K562 treated with DMSO at 1 percent for 24 hours (cell line): ENCODE measurements around the gene ADH1A. TPM values are rescaled to one million over a fixed set of nuclear protein-coding genes. Genes with fewer than 3 reads are reported as not detected.

Source experiments
- total RNA-seq: library from RNA; unstranded; fragments of 300-600 nt; gene quantifications from 2 replicates; pipeline ENCODE4 v1.2.3, GENCODE V29; 2022; ENCODE audit warnings: low read depth; ENCODE audit not compliant: insufficient read depth

The ADH1A gene
- total RNA-seq: not detected in 2 replicates

GRCh38 chr4:99290848-99291786, at the start of gene ADH1A:
Gene ADH1A, minus strand, starts transcription at chr4:99290985. Its CDS starts 71 bp downstream, at chr4:99290914.

GRCh38 chr4:99321241-99322191, 30.7 kb upstream of the ADH1A start, which contains the start of gene ADH1B:
Gene ADH1B, minus strand, starts transcription at chr4:99321401. Its CDS starts 70 bp downstream, at chr4:99321331.

Other genes with a start within 250 kb of the ADH1A start
- 74.4 and 94.1 TPM in 2 replicates for gene ADH5, start 202.2 kb downstream of the ADH1A start, total RNA-seq
- gene ADH4, start 146.7 kb downstream of the ADH1A start, total RNA-seq: not detected in 2 replicates
- not detected in 2 replicates for gene ADH6, start 71.7 kb downstream of the ADH1A start, total RNA-seq
- not detected in 2 replicates for gene ADH1B, start 30.4 kb upstream of the ADH1A start, total RNA-seq
- not detected in 2 replicates for gene ADH1C, start 61.8 kb upstream of the ADH1A start, total RNA-seq
- not detected in 2 replicates for gene ADH7, start 144.4 kb upstream of the ADH1A start, total RNA-seq
- gene C4orf17, start 220.0 kb upstream of the ADH1A start, total RNA-seq: not detected in 2 replicates